Brain pericyte (primary cell): ENCODE data around the gene DGCR8.

Experiments
- DNase-seq: peaks from one replicate; pipeline ENCODE4 v3.0.0-alpha.2; 2012; ENCODE audit warnings: low read depth, low spot score

DGCR8 gene

GRCh38 chr22:20089977-20090729, 10.1 kb downstream of the DGCR8 start:
- DNase-seq = no peak

GRCh38 chr22:20090730-20091240, 10.7 kb downstream of the DGCR8 start:
- no peak for DNase-seq

- no peak for DNase-seq
These were observed 11.8 kb downstream of the DGCR8 start for GRCh38 chr22:20091690-20092476.

GRCh38 chr22:20092477-20092854, 12.4 kb downstream of the DGCR8 start:
- DNase-seq = no peak

GRCh38 chr22:20093418-20094196, 13.6 kb downstream of the DGCR8 start:
- no peak for DNase-seq

- no peak for DNase-seq
These were observed 14.3 kb downstream of the DGCR8 start for GRCh38 chr22:20094197-20094807.

- no peak for DNase-seq
These were observed 15.5 kb downstream of the DGCR8 start for GRCh38 chr22:20095521-20095920.

- DNase-seq = no peak
These were observed 16.8 kb downstream of the DGCR8 start for GRCh38 chr22:20096574-20097420.

- no peak for DNase-seq
These were observed 19.2 kb downstream of the DGCR8 start for GRCh38 chr22:20099099-20099711.

GRCh38 chr22:20101638-20102037, 21.6 kb downstream of the DGCR8 start:
- DNase-seq = no peak

GRCh38 chr22:20102203-20102780, 22.3 kb downstream of the DGCR8 start:
- DNase-seq = no peak

- no peak for DNase-seq
These were observed 25.6 kb downstream of the DGCR8 start for GRCh38 chr22:20105456-20106204.

GRCh38 chr22:20106205-20106848, 26.3 kb downstream of the DGCR8 start:
- DNase-seq = no peak

- no peak for DNase-seq
These were observed 26.8 kb downstream of the DGCR8 start for GRCh38 chr22:20106849-20107237.

- no peak for DNase-seq
These were observed 27.4 kb downstream of the DGCR8 start for GRCh38 chr22:20107471-20107901.

GRCh38 chr22:20107951-20108756, 28.1 kb downstream of the DGCR8 start:
- DNase-seq = no peak

GRCh38 chr22:20108757-20109230, 28.8 kb downstream of the DGCR8 start:
- DNase-seq = no peak
